ENCODE results near the gene LMAN2. TPM values are rescaled to one million over a fixed set of nuclear protein-coding genes. Genes with fewer than 3 reads are reported as not detected.

LMAN2 gene
- polyA plus RNA-seq, result 100 to 1,000 TPM in 1 of 2 donors, 10 to 100 TPM in 1; 84.0 to 190 TPM

DNA sequence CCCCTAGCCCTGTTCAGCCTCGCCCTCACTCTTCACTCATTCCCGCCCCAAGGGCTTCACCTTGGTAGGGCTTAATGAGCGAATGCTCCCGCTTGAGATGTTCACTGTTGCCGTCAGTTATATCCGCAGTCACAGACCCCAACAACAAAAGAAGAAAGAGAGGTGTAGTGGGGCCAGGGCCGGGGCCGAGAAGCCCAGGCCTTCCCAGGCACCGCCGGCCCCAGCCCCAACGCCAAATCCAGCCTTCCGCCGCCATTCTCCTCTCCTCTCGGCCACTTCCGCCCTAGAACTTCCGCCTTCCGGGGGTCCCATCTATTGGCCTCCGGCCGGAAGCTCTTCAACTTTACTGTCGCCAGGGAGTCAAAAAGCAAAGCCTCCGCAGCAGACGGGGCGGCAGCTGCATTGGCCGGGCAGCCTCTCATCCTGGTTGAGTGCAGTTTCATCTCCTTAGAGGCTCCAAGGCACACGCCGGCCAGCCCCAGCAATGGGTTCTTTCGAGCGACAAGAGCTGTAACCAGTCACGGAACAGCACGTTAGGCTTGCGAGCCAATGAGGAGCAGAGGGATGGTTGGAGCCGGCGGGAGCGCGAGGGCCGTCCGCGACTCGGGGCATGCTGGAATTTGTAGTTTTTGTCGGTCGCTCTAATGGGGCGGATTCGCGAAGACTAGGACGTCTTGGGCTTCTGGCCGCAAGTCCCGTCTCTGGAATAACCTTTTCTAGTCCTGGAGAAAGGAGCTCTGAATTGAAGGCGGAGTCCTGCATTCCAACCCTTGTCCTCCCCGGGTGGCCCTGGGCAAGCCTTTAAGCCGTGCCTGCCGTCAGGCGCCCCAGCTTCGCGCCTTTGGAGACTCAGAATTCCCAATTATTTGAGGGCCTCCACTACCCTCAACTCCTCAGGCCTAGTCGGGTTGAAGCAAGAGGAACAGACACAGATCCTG is at the start of gene LMAN2:
TSS of gene LMAN2 (minus strand) at position 277 of the 938 bp plus-strand sequence. CDS start at position 256, 21 bp downstream.
- Histone ChIP-seq H3K36me3 (ENCODE audit: control insufficient read depth in 2 of 2, insufficient read depth in 2 of 2, low read length in 1 of 2) (peaks cover 2 to 5% of the 10 kb centered on the region in 2 donors), H3K27ac (ENCODE audit: low read depth in 2 of 2, low read length in 1 of 2) (peak within 1 kb of the TSS; percentile 95 to 99), H3K27me3 (ENCODE audit: control insufficient read depth in 1 of 2, insufficient read depth in 2 of 2, low read length in 2 of 2) (no peaks in the 10 kb centered on the region), H3K4me3 (ENCODE audit: low read depth in 1 of 2, low read length in 2 of 2) (peak within 1 kb of the TSS; percentile 73 to 89), H3K4me1 (ENCODE audit: control insufficient read depth in 2 of 2, insufficient read depth in 2 of 2, low read length in 1 of 2) (peaks cover 2 to 12% of the 10 kb centered on the region in 2 donors), H3K9me3 (ENCODE audit: control insufficient read depth in 2 of 2, insufficient read depth in 1 of 2, low read depth in 1 of 2, low read length in 1 of 2) (peaks cover 0 to 2% of the 10 kb centered on the region in 2 donors)
- 6 to 7% methylated on average over 55 of the region's 55 CpGs for WGBS, 2 donors

DNA sequence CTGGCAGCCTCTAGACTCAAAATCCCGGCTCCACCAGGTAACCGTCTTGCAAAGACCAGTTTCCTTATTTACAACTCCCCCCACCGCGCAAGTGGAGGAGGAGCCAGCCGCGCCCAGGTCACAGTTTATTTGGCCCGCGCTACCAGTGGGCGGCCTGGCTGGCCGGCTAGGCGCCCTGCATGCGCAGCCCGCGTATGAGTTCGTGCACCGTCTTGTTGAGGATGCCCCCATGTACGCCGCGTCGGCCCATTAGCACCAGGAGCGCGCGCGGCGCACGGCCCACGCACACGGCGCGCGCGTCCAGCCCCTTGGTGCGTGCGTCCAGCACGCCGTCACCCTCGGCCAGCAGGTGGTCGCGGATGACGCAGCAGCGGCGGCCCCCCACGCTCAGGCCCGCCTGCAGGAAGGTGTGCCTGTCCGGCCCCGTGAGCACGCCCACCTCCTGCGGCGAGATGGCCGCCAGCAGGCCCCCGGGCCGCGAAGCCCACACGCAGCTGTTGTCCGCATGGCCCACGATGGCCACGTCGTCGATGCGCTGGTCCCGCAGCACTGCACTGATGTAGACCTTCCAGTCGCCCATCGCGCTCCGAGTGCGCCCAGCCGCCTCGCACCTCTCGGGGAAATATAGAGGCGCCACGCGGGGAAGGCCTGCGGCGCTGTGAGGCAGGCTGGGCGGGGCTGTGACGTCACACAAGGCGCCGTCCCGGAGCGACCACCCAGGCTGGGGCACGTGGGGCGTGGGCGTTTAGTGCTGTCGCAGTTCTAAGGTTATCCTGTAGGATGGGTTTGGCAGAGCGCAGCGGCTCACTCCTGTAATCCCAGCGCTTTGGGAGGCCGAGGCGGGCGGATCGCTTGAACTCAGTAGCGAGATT is 48.8 kb upstream of the LMAN2 start, which contains the start of gene PFN3:
TSS of gene PFN3 (minus strand) at position 665 of the 872 bp plus-strand sequence. CDS start at position 580, 85 bp downstream.
- H3K27ac ChIP-seq (ENCODE audit: low read depth in 2 of 2, low read length in 1 of 2), result no peak within 1 kb of the TSS
- 33 to 47% methylated on average over 92 of the region's 92 CpGs for WGBS, 2 donors
- H3K9me3 ChIP-seq (ENCODE audit: control insufficient read depth in 2 of 2, insufficient read depth in 1 of 2, low read depth in 1 of 2, low read length in 1 of 2), result no peaks in the 10 kb centered on the region
- no peaks in the 10 kb centered on the region for H3K27me3 ChIP-seq (ENCODE audit: control insufficient read depth in 1 of 2, insufficient read depth in 2 of 2, low read length in 2 of 2)
- no peak within 1 kb of the TSS for H3K4me3 ChIP-seq (ENCODE audit: low read depth in 1 of 2, low read length in 2 of 2)
- no peaks in the 10 kb centered on the region for H3K36me3 ChIP-seq (ENCODE audit: control insufficient read depth in 2 of 2, insufficient read depth in 2 of 2, low read length in 1 of 2)
- H3K4me1 ChIP-seq (ENCODE audit: control insufficient read depth in 2 of 2, insufficient read depth in 2 of 2, low read length in 1 of 2), result peaks cover 4 to 12% of the 10 kb centered on the region in 2 donors

DNA sequence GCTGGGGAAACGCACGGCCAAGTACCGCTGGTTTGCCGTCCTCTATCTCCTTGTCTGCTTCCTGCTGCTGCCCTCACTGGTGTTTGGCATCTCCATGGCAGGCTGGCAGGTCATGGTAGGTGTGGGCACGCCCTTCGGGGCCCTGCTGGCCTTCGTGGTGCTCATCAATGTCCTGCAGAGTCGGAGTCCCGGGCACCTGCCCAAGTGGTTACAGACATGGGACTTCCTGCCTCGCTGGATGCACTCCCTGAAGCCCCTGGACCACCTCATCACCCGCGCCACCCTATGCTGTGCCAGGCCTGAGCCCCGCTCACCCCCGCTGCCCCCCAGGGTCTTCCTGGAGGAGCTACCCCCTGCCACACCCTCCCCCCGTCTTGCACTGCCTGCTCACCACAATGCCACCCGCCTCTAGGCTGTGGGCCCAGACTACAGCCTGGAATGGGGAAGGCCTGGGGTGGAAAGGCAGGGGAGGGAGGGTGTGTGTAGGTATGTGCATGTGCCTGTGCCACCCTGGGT is 46.5 kb upstream of the LMAN2 start:
- H3K27me3 ChIP-seq (ENCODE audit: control insufficient read depth in 1 of 2, insufficient read depth in 2 of 2, low read length in 2 of 2), result no peaks in the 10 kb centered on the region
- no peaks in the 10 kb centered on the region for H3K9me3 ChIP-seq (ENCODE audit: control insufficient read depth in 2 of 2, insufficient read depth in 1 of 2, low read depth in 1 of 2, low read length in 1 of 2)
- no peak overlapping the region for H3K27ac ChIP-seq (ENCODE audit: low read depth in 2 of 2, low read length in 1 of 2)
- no peak overlapping the region for H3K4me3 ChIP-seq (ENCODE audit: low read depth in 1 of 2, low read length in 2 of 2)
- peaks cover 4 to 7% of the 10 kb centered on the region in 2 donors for H3K4me1 ChIP-seq (ENCODE audit: control insufficient read depth in 2 of 2, insufficient read depth in 2 of 2, low read length in 1 of 2)
- WGBS, 2 donors, result 83 to 84% methylated on average over 16 of the region's 16 CpGs
- no peaks in the 10 kb centered on the region for H3K36me3 ChIP-seq (ENCODE audit: control insufficient read depth in 2 of 2, insufficient read depth in 2 of 2, low read length in 1 of 2)

GRCh38 chr5:177396807-177397206 is 45.3 kb upstream of the LMAN2 start:
- H3K27ac ChIP-seq (ENCODE audit: low read depth in 2 of 2, low read length in 1 of 2), result no peak overlapping the region
- no peaks in the 10 kb centered on the region for H3K36me3 ChIP-seq (ENCODE audit: control insufficient read depth in 2 of 2, insufficient read depth in 2 of 2, low read length in 1 of 2)
- no peak overlapping the region for H3K4me3 ChIP-seq (ENCODE audit: low read depth in 1 of 2, low read length in 2 of 2)
- peaks cover 4% of the 10 kb centered on the region in 2 donors for H3K4me1 ChIP-seq (ENCODE audit: control insufficient read depth in 2 of 2, insufficient read depth in 2 of 2, low read length in 1 of 2)
- no peaks in the 10 kb centered on the region for H3K27me3 ChIP-seq (ENCODE audit: control insufficient read depth in 1 of 2, insufficient read depth in 2 of 2, low read length in 2 of 2)
- 83 to 93% methylated on average over 10 of the region's 10 CpGs for WGBS, 2 donors
- H3K9me3 ChIP-seq (ENCODE audit: control insufficient read depth in 2 of 2, insufficient read depth in 1 of 2, low read depth in 1 of 2, low read length in 1 of 2), result no peaks in the 10 kb centered on the region

DNA sequence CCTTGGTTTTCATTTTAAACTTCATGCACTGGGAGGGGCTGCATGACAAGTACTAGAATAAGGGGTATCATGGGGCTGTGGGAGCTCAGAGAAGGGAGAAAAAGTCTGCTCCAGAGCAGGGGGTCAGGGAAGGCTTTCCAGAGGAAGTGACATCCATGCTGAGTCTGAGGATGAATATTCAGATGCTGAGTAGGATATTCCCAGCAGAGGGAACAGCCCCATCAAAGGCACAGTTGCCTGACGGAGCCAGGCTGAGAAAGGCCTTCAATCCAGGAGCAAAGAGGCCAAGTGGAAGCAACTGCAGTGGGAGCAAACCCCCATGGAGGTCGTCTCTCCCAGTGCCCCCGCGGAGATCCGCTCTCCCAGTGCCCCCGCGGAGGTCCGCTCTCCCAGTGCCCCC is 44.6 kb upstream of the LMAN2 start:
- Histone ChIP-seq H3K27ac (ENCODE audit: low read depth in 2 of 2, low read length in 1 of 2) (no peak overlapping the region), H3K36me3 (ENCODE audit: control insufficient read depth in 2 of 2, insufficient read depth in 2 of 2, low read length in 1 of 2) (no peaks in the 10 kb centered on the region), H3K27me3 (ENCODE audit: control insufficient read depth in 1 of 2, insufficient read depth in 2 of 2, low read length in 2 of 2) (no peaks in the 10 kb centered on the region), H3K4me3 (ENCODE audit: low read depth in 1 of 2, low read length in 2 of 2) (no peak overlapping the region), H3K9me3 (ENCODE audit: control insufficient read depth in 2 of 2, insufficient read depth in 1 of 2, low read depth in 1 of 2, low read length in 1 of 2) (no peaks in the 10 kb centered on the region), H3K4me1 (ENCODE audit: control insufficient read depth in 2 of 2, insufficient read depth in 2 of 2, low read length in 1 of 2) (peaks cover 4% of the 10 kb centered on the region in 2 donors)
- 60 to 70% methylated on average over 8 of the region's 8 CpGs for WGBS, 2 donors

DNA sequence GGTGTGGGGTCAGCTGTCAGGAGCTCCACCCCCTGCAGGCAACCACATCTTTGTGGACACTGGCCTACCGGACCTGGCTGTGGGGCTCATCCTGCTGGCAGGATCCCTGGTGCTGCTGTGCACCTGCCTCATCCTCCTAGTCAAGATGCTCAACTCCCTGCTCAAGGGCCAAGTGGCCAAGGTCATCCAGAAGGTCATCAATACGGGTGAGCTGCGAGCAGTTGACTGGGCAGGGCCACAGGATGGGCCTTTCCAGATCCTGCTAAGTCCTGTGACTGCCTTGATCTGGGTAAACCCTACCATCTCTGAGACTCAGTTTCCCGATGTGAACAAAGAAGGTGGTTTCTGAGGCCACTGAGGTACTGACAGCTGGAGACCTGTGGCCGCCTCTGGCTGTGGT is 42.5 kb upstream of the LMAN2 start:
- no peaks in the 10 kb centered on the region for H3K9me3 ChIP-seq (ENCODE audit: control insufficient read depth in 2 of 2, insufficient read depth in 1 of 2, low read depth in 1 of 2, low read length in 1 of 2)
- peaks cover 0 to 3% of the 10 kb centered on the region in 2 donors for H3K4me1 ChIP-seq (ENCODE audit: control insufficient read depth in 2 of 2, insufficient read depth in 2 of 2, low read length in 1 of 2)
- H3K27ac ChIP-seq (ENCODE audit: low read depth in 2 of 2, low read length in 1 of 2), result no peak overlapping the region
- no peak overlapping the region for H3K4me3 ChIP-seq (ENCODE audit: low read depth in 1 of 2, low read length in 2 of 2)
- 68 to 82% methylated on average over 5 of the region's 5 CpGs for WGBS, 2 donors
- H3K36me3 ChIP-seq (ENCODE audit: control insufficient read depth in 2 of 2, insufficient read depth in 2 of 2, low read length in 1 of 2), result no peaks in the 10 kb centered on the region
- H3K27me3 ChIP-seq (ENCODE audit: control insufficient read depth in 1 of 2, insufficient read depth in 2 of 2, low read length in 2 of 2), result no peaks in the 10 kb centered on the region

DNA sequence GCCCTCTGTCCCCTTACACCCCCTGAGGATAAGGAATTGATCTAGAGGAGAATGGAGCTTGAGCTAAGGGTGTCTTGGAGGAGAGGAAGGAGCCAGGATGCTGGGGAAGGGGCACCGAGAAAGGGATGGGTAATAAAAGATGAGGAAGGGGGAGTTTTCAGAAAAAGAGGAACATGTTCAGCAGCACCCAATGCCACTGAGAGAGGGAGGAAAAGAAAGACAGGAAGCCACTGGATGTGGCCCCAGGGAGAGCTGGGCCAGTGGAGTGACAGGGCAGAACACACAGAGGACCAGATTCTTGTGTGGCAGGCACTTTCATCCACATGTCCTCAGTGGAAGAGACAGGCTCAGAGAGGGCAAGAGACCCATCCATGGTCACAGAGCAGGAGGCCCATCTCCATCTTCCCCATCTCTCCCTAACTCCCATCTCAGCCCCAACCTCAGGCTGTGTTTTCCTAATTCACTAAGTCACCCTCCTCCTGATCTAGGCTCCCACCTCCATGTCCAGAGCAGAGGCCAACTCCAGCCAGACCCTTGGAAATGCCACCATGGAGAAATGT is 41.8 kb upstream of the LMAN2 start:
- no peak overlapping the region for H3K4me3 ChIP-seq (ENCODE audit: low read depth in 1 of 2, low read length in 2 of 2)
- H3K27me3 ChIP-seq (ENCODE audit: control insufficient read depth in 1 of 2, insufficient read depth in 2 of 2, low read length in 2 of 2), result no peaks in the 10 kb centered on the region
- peaks cover 0 to 7% of the 10 kb centered on the region in 2 donors for H3K4me1 ChIP-seq (ENCODE audit: control insufficient read depth in 2 of 2, insufficient read depth in 2 of 2, low read length in 1 of 2)
- no peak overlapping the region for H3K27ac ChIP-seq (ENCODE audit: low read depth in 2 of 2, low read length in 1 of 2)
- WGBS, 2 donors, result 91 to 93% methylated on average over 1 of the region's 1 CpG
- no peaks in the 10 kb centered on the region for H3K36me3 ChIP-seq (ENCODE audit: control insufficient read depth in 2 of 2, insufficient read depth in 2 of 2, low read length in 1 of 2)
- no peaks in the 10 kb centered on the region for H3K9me3 ChIP-seq (ENCODE audit: control insufficient read depth in 2 of 2, insufficient read depth in 1 of 2, low read depth in 1 of 2, low read length in 1 of 2)

DNA sequence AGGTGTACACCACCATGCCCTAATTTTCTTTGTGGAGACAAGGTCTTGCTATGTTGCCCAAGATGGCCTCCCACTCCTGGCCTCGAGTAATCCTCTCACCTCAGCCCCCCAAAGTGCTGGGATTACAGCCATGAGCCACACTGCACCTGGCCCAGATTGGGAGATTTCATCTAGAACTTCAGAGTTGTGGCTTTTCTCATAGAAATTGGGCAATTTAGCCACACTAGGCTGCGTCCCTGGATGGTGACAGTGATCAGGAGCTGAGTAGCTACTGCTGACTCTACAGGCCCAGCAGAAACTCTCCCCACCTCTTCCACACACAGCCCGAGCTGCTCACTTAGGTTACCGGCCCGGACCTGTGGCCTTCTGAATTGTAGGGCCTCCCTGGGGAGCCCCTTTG is 41.3 kb upstream of the LMAN2 start:
- no peak overlapping the region for H3K4me3 ChIP-seq (ENCODE audit: low read depth in 1 of 2, low read length in 2 of 2)
- WGBS, 2 donors, result 84 to 85% methylated on average over 5 of the region's 5 CpGs
- H3K4me1 ChIP-seq (ENCODE audit: control insufficient read depth in 2 of 2, insufficient read depth in 2 of 2, low read length in 1 of 2), result peaks cover 0 to 12% of the 10 kb centered on the region in 2 donors
- no peak overlapping the region for H3K27ac ChIP-seq (ENCODE audit: low read depth in 2 of 2, low read length in 1 of 2)
- H3K27me3 ChIP-seq (ENCODE audit: control insufficient read depth in 1 of 2, insufficient read depth in 2 of 2, low read length in 2 of 2), result no peaks in the 10 kb centered on the region
- H3K36me3 ChIP-seq (ENCODE audit: control insufficient read depth in 2 of 2, insufficient read depth in 2 of 2, low read length in 1 of 2), result no peaks in the 10 kb centered on the region
- no peaks in the 10 kb centered on the region for H3K9me3 ChIP-seq (ENCODE audit: control insufficient read depth in 2 of 2, insufficient read depth in 1 of 2, low read depth in 1 of 2, low read length in 1 of 2)
